Astrocyte of the hippocampus (primary cell): ENCODE results near the gene PDIA6.
A peak's percentile ranks its signal among the peaks of the same experiment; 100 is the strongest.

Experiments used
- DNase-seq: peaks from one replicate; pipeline ENCODE4 v3.0.0; 2011; ENCODE audit warnings: low read depth, low spot score

The PDIA6 gene

GRCh38 chr2:10812362-10813162 is at the start of gene PDIA6:
PDIA6 (minus strand) TSS chr2:10812785; CDS start chr2:10812696, 89 bp downstream.
- DNase-seq = peak; percentile 99

- no peak for DNase-seq
Observed at GRCh38 chr2:10862330-10862729, 49.7 kb upstream of the PDIA6 start.

DNA sequence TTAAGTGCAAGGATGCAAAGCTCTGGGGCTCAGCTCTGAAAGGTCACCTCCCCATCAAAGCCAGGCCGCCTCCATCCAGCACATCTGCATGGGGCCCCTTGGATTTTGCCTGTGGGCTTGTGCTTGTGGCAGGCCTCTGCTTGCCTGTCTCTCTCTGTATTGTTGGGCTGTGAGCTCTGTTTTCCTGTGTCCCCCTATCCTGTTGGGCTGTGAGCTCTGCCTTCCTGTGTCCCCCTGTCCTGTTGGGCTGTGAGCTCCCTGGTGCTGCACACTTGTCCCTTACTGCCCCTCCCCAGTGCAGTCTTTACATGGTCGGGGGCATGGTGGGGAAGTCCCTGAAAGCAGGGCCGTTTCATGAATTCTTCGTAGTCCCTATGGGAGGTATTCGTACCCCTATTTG is 49.2 kb upstream of the PDIA6 start:
- DNase-seq = no peak

DNA sequence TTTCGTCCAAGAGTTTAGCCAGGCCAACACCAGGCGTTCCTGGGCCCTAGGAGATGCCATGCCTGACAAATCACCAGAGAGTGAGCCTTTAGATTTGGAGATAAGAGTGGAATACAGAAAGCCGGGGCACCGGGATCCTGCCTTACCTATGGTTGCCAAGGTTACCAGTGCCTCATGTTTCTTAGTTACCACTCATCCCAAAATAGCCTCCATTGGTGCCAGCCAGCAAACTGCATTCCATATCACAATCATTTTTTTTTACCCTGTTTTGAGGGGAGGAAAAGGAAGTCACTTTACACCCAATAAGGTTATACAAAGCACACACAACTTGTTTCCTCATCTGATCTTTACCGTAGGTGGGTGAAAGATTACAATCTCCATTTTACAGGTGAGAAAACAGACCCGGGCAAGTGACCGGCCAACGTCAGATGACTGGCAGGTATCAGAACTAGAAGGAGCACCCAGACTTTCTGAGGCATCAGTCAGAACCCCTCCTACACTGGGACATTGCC is 48.3 kb upstream of the PDIA6 start:
- no peak for DNase-seq

DNA sequence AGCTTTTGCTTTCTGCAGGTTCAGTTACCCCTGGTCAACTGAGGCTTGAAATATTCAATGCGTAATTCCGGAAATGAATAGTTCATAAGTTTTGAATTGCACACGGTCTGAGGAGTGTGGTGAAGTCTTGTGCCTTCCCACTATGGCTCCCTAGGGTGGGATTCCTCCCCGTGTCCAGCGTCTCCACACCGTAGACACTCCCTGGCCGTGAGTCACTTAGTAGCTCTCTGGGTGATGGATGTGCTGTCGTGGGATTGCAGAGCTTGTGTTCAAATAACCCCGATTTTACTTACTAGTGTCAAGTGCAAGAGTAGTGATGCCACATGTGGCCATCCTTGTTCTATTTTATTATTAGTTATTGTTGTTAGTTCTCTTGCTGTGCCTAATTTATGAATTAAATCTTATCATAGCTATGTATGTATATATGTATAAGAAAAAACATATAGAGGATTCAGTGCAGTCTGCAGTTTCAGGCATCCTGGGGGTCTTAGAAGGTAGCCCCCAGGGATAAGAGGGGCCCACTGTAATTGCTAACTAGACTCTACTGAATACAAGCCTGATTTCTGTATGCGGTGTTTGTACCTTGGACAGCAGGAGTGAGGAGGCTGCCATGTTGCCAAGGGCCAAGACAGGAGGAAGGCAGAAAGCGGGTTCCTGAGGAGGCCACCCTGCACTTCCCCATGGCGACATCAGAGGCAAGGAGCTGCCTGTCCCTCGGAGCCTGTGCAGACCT is 47.7 kb upstream of the PDIA6 start:
- no peak for DNase-seq

DNA sequence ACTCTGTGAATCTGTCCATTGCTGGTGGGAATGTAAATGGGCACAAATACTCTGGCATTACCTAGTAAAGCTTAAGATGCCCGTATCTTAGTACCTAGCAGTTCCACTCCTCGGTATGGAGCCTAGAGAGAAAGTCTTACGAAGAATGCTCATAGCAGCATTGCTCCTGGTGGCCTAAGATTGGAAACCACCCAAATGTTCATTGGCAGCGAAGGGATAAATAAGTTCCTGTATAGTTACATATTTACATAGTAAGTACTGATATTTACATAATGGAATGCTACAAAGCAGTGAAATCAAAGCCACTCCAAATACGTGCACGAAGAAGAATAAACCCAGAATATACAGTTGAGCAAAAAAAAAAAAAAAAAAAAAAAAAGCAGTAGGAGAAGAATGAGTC is 46.7 kb upstream of the PDIA6 start:
- DNase-seq = no peak

DNA sequence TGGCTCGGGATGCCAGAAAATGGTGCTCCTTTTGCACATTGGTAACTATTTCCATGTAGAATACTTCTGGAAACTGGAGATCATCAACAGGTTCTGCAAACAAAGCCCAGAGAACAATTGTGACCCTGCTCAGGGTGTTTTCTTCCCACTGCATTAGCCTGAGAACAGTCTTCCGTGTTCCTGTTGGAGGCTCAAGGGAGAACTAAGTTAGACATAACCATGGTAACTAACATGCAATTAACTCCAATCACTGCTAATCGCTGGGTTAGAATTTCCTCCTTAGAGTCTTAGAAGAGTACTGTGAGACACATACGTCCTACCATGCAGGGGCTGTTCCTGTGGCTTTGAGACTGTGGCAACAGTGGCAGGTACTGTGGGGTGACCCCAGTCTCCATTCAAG is 36.0 kb upstream of the PDIA6 start:
- no peak for DNase-seq

DNA sequence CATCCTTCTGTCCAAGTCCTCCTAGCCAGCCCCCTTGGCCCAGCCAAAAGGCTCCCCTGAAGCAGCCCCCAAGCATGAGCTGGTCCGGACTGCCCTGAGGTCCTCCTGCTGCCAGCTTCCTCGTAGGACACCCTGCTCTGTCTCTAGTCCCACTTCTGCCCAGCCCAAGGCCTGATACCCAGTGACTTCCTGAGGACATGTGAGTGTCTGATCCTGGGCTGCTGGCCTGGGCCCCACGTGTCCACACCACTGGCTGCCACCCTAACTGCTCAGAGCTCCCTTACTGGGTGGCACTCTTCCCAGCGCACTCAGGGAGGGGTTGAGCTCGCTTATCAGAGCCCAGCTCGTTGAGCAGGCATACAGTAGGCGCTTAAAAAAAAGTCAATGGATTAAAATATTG is 34.4 kb upstream of the PDIA6 start:
- DNase-seq = no peak

GRCh38 chr2:10846110-10846861 is 33.7 kb upstream of the PDIA6 start:
- peak; percentile 34 for DNase-seq

- no peak for DNase-seq
Observed at GRCh38 chr2:10845640-10846039, 33.1 kb upstream of the PDIA6 start.

DNA sequence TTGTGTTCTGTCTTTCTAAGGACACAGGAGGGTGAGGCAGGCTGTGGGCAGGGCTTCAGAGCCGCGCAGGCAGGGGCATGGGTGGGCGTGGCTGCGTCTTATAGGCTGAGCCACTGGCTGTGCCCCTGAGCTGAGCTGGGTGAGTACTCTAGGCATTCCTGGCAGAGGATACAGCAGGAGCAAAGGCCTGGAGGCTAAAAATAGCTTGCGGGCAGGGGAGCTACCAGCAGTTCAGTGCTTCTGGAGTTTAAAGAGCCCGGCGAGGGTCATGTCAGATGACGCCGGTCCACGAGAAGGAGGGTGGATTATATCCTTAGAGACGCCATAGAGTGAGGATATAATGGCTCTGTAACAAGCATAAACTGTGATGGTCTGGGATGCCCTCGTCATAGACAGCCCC is 31.5 kb upstream of the PDIA6 start:
- DNase-seq = peak; percentile 53

DNA sequence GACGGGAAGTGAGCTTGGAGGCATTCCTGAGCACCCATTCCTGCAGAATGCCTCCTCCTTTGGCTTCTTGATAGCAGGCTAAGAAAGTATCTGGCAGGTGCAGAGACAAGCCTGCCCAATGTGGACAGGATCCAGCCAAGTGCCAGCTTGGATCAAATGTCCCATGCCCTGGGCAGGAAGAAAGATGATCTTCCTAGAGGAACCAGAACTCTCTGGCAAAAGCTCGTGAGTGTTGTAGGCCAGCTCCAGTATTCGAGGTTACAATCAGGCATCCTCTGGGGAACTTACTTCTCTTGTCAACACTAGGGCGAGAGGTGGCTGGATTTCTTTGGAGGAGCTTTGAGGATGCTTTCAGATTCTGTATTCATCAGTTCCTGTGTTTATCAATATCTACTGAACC is 29.9 kb upstream of the PDIA6 start:
- no peak for DNase-seq

- DNase-seq = no peak
Observed at GRCh38 chr2:10841547-10842219, 29.1 kb upstream of the PDIA6 start.

- peak; percentile 56 for DNase-seq
Observed at GRCh38 chr2:10839813-10840212, 27.2 kb upstream of the PDIA6 start.

DNA sequence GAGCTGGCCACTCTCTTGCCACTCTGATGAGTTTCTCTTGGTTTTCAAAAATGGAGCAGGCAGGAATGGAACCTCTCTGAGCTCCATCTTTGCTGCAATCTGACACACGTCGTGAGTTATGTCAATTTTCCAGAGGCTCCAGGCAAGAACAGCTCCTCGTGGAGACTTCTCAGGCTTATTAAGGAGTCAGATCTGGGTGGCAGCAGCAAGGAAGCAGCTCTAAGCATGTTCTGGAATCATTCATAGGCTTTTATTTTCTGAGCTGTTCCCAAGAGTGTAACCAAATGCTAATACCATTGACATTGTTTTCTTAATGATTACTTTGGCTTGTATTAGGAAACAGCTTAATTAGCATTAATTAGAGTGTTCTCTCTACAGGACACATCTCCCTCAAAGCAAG is 26.1 kb upstream of the PDIA6 start:
- no peak for DNase-seq

DNA sequence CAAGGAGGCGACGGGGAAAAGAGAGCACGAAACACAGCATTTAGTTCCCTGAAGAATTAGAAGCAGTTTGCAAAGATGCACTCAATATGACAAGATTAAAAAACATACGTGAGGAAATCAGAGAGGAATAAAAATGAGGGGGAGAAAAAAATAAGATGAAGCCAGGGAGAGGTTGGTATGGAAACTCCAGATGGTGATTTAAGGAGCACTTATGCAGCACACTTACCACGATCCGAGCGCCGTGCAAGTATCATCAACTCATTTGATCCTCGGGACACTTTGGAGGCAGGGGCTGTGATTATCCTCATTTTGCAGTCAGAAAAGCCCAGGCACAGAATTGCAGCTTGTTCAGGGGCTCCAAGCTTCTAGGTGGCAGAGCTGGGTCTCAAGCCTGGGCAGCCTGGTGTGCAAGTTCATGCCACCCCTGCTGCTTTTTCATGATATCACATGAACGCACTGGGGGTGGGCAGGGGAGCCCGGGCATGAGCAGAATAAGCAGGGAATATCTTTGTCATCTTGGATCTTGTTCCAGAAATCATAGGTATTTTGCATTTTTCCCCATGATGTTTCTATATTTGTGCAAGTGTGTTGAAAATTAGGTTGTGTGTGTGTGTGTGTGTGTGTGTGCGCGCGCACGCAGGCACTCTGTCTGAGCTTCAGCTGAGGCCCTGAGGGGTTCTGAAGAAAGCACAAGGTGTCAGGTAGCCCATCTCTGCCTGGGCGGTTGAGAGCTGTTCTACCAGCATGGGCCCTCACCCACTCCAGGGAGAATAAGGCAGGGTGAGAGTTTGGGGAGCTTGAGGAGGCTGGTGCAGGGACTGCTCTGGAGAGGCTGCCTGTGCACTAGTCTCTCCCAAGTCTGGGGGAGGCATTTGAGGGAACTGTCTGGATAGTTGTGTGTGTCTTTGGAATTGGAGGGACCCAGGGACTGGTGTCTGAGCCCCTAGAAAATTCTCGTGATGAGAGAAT is 25.0 kb upstream of the PDIA6 start:
- no peak for DNase-seq

DNA sequence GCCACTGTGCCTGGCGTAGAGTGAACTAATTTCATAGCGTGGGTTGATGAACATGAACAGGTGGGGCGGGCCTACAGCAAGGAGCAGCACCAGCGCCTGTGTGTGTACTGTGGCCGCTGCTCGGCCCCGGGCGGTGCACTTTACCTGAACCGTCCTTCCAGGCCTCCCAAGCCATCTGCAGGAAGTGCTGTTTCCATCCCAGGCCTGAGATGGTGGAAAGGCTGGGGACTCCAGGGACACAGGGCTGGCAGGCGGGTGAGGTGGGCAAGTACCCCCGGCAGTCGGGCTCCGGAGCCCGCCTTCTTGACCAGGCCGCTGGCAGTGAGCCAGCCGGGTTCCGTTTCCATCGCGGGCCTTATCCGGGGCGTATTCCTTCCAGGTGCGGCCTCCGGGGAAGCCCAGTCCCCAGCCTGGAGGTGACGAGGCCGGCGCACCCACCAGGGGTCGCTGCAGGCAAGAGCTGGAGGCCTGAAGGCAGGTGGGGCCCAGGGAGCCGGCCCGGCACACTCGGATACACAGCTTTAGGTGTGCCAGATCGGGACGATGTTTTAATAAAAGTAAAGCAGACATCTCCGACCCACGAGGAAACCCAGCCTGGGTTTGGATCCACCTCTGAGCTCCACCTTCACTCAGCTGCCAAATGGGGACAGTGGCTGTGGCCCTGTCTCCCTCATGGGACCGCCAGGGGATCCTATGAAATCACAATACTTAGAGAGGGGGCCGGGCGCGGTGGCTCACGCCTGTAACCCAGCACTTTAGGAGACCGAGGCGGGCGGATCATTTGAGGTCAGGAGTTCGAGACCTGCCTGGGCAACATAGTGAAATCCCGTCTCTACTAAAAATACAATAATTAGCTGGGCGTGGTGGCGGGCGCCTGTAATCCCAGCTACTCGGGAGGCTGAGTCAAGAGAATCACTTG is 22.7 kb upstream of the PDIA6 start:
- DNase-seq = peak; percentile 77

GRCh38 chr2:10834068-10834655 is 21.6 kb upstream of the PDIA6 start:
- DNase-seq = peak; percentile 68

DNA sequence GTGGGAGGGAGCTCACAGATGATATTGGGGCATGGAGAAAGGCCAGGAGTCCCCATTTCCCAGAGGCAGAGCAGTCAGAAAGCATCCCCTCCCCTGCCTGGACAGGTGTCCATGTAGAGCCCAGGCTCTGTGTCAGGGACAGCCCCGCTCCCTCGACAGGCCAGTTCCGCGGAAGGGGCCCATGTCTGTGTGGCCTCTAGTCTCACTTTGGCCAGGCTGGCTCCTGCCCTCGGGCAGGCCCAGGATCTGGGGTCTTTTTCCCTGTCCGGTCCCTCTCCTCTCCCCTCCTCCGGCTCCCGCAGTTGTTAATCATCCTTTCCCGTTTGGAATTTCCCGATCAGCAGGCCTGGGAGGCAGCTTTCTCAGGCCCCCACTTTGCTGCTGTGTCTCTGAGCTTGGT is 20.4 kb upstream of the PDIA6 start:
- no peak for DNase-seq
